Lower leg skin (tissue), 4 donors: ENCODE data around the gene ST8SIA5. TPM values are rescaled to one million over a fixed set of nuclear protein-coding genes. Genes with fewer than 3 reads are reported as not detected.

Experiments
- DNase-seq, 2 donors: peaks; one replicate each; pipeline ENCODE4 v3.0.0-alpha.2; 2019; ENCODE audit warnings: low spot score in 2 of 2
- H3K4me3 ChIP-seq: fragments of 200-600 bp; sonication (generic); 2 replicates; pipeline ENCODE4 v1.5.1; 2017; ENCODE audit warnings: mild to moderate bottlenecking, low read depth; ENCODE audit not compliant: poor library complexity, severe bottlenecking
- CTCF ChIP-seq, 3 donors: fragments of 450-650 bp; IDR thresholded peaks; one replicate each; pipeline ENCODE4 v1.5.1; 2016; ENCODE audit warnings: antibody characterized with exemption in 3 of 3, mild to moderate bottlenecking in 3 of 3, moderate library complexity in 2 of 3
- POLR2A ChIP-seq, 2 donors: fragments of 450-650 bp; IDR thresholded peaks; one replicate each; pipeline ENCODE4 v1.6.1; 2016 to 2017; ENCODE audit warnings: antibody characterized with exemption in 2 of 2, mild to moderate bottlenecking in 1 of 2, moderate library complexity in 1 of 2
- WGBS, 2 donors: methylation state at CpG; one replicate each; pipeline ENCODE4 v1.1.5; 2018; 5-methylcytosine and 5-hydroxymethylcytosine counted together
- intact Hi-C: fragments of 100-400 bp; cut with DNase I; formaldehyde crosslinking; loops from one replicate; pipeline ENCODE4 v1.15.0; 2023; ENCODE audit warnings: low total_unique reads
- total RNA-seq, 4 donors: library from RNA; depleted of rRNA; stranded (reverse); fragments of >200 nt; gene quantifications; one replicate each; pipeline ENCODE4 v1.1.0, GENCODE V29; 2016

ST8SIA5 gene
- total RNA-seq, 4 donors from 2014 or later = not detected

GRCh38 chr18:46657115-46657955 lies 99.5 kb downstream of the ST8SIA5 start, which contains the start of gene LOXHD1:
TSS of gene LOXHD1 (minus strand) at chr18:46657220. CDS start at chr18:46657033, 187 bp downstream.
- DNase-seq = no peak
- WGBS, 2 donors = 67 to 74% methylated on average over 25 of the region's 25 CpGs
- no peak within 1 kb of the TSS for H3K4me3 ChIP-seq
- TF ChIP-seq POLR2A (IDR thresholded peaks at IDR 0.05) = no peak
- TF ChIP-seq CTCF (IDR thresholded peaks at IDR 0.05) = no peak
- intact Hi-C loops = loop anchor here (5.0 kb wide), 1 partner anchor 375 kb away; no protein-coding TSS in a partner anchor

GRCh38 chr18:46656326-46657114 lies 100.3 kb downstream of the ST8SIA5 start:
- intact Hi-C loops = loop anchor here (5.0 kb wide), 1 partner anchor 374 kb away; no protein-coding TSS in a partner anchor
- H3K4me3 ChIP-seq = no peak overlapping the region
- WGBS, 2 donors = 78 to 82% methylated on average over 24 to 27 of the region's 27 CpGs
- DNase-seq = no peak
- no peak for TF ChIP-seq CTCF (IDR thresholded peaks at IDR 0.05)

DNA sequence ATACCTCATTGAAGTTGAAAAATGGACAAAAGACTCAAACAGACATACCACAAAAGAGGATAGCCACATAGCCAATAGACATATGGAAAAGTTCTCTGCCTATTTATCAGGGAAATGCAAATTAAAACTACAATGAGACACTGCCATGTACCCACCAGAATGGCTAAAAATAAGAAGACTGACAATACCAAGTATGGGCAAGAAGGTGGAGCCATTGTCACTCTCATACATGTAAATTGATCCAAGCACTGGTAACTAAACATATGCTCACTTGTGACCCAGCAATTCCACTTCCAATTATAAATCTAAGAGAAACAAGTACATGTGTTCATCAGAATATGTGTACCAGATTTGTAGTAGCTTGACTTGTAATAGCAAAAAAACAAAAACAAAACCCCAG lies 104.5 kb downstream of the ST8SIA5 start:
- intact Hi-C loops = no loop called here
- no peak overlapping the region for H3K4me3 ChIP-seq
- no peak for TF ChIP-seq CTCF (IDR thresholded peaks at IDR 0.05)
- no peak for TF ChIP-seq POLR2A (IDR thresholded peaks at IDR 0.05)
- DNase-seq = no peak

GRCh38 chr18:46650681-46651080 lies 106.2 kb downstream of the ST8SIA5 start:
- no peak for TF ChIP-seq CTCF (IDR thresholded peaks at IDR 0.05)
- TF ChIP-seq POLR2A (IDR thresholded peaks at IDR 0.05) = no peak
- WGBS, 2 donors = 68 to 80% methylated on average over 4 of the region's 4 CpGs
- no peak overlapping the region for H3K4me3 ChIP-seq
- DNase-seq = no peak
- intact Hi-C loops = no loop called here

GRCh38 chr18:46649071-46649862 lies 107.6 kb downstream of the ST8SIA5 start:
- no peak overlapping the region for H3K4me3 ChIP-seq
- 70 to 74% methylated on average over 12 of the region's 12 CpGs for WGBS, 2 donors
- TF ChIP-seq POLR2A (IDR thresholded peaks at IDR 0.05) (no peak), CTCF (IDR thresholded peaks at IDR 0.05) (no peak)
- intact Hi-C loops = no loop called here
- no peak for DNase-seq
